GM19468 (cell line): Measurements from ENCODE around the gene TSPAN3.

ENCODE experiments used
- ATAC-seq: cut with Tn5 transposase; IDR thresholded peaks from one replicate; pipeline ENCODE4 v1.9.1; 2021; ENCODE audit warnings: mild to moderate bottlenecking, moderate library complexity, moderate number of reproducible peaks; ENCODE audit not compliant: unreplicated experiment; ENCODE audit errors: extremely low read depth

The TSPAN3 gene

DNA sequence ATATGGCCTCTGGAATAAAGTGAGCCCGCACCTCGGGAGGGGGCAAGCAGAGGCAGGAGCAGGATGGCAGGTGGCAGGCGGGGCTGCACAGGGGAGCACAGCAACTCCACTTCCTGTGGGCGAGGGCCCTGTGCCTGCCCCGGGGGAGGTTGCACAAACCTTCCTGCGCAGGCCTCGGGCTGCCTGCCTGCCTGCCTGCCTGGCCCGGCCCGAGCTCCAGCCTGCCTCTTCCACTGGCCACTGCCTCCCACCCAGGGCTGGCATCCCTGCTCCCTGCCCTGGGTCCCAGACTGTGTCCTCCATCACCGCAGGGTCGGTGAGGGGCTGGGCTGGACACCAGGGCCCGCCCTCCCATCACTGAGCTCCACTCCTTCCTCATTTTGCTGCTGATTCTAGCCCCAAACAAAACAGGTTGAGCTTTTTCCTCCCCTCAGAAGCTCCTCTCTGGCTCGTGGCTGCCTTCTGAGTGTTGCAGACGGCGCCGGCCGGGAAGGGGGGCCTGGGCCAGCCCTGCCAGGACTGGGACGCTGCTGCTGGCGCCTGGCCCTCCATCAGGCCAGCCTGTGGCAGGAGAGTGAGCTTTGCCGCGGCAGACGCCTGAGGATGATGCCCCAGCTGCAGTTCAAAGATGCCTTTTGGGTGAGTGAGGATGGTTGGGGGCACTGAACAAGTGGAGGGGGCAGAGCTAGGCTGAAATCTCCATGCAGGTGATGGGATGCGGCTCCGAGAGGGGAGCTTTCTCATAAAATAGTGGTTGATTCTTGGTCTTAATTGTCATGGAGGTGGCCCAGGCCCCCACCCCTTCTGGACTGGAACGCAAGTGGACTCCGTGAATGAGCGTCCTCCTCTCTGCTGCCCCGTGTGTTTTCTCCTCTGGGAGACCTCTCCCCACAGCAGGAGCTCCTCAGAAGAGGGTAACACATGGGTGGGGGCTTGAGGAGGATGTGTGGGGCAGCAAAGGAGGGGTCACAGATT lies 75.7 kb downstream of the TSPAN3 start, which contains the start of gene PSTPIP1:
Gene PSTPIP1 (plus strand): TSS at position 156 of the 975 bp plus-strand sequence. CDS start 448 bp downstream, at position 604.
- peak; percentile 62 for ATAC-seq

DNA sequence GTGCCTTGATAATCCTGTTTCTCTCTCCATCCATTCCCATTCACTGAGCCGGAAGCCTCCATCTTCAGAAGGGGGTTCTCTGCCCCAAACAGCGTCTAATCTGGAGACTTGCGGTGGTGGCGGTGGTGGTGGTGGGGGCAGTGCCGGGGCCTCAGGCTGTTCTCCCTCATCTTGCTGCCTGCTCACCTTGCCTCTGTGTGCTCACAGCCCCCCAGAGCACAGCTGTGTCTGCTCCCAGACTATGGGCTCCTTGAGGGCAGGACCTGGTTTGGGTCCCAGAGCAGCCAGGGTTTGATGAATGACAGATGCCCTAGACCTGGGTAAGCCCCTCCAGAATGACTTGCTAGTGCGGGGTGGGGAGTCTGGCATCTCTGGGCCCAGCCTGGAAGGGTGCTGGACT lies 76.4 kb downstream of the TSPAN3 start:
- ATAC-seq: no peak

DNA sequence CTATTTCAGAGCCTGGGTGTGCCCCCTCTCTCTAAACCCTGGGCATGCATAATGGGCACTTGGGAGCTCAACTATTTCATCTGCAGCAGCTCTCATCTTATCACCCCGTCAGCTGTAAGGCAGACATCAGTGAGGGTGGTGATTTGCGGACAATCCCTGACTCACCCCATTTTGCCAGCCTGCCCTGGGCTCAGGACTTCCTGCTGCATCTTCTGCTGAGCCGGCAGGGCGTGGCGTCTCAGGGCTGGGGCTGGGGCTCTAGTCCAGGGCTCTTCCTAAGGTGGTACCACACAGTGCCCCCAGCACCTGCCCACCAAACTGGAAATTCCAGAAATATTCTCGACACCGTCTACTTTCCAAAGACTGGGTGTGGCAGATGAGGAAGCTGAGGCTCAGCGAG lies 76.9 kb downstream of the TSPAN3 start:
- ATAC-seq: no peak

GRCh38 chr15:76993114-76993725 lies 77.7 kb downstream of the TSPAN3 start:
- ATAC-seq: no peak

DNA sequence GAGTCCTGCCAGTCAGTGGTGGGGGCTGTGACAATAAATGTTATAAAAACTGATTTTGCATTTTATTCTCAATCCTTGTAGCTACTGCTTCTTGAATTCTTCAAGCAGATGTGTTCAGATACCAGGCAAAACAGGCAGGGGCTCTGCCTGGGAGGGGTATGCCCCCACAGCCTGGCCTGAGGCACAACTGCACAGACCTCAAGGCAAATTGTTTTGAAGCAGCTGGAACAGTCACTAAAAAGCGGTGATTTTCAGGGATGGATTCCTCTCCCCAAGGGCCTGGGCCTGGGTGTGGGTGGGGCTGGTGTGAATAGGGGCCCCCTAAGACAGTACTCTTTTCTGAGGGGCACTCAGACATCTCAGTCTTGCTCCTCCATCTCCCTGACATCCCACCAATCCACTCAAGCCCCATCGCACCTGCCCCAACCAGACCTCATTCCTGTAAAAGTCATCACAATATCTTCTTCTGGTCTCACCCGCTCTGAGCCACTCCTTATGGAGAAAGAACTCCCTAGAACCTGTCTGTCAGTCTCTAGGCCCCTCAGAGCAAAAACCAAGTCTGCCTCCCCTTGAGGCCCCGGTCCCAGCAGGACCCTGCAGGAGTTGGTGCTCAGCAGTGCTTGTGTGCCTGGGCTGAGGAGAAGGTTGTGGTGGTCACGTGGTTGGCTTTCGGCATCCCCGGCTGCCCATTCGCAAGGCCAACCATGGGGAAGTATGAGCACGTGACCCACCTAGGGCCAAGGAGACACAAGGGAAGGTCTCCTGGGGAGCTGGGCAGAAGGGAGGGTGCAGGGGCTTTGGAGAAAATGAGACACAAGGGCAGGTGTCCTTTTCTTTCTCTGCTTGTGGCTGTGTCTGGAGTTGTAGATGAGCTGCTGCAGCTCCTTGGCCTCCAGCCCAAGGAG lies 78.9 kb downstream of the TSPAN3 start:
- no peak for ATAC-seq
